ENCODE data around the gene EID2.

Gene EID2

GRCh38 chr19:39506944-39507714 lies 32.8 kb downstream of the EID2 start:
- in situ Hi-C loops (cut with HindIII; ENCODE audit: low sequenced_read_pairs), result no loop called here

- in situ Hi-C loops (cut with HindIII; ENCODE audit: low sequenced_read_pairs), result no loop called here
These were observed 33.4 kb downstream of the EID2 start for GRCh38 chr19:39506598-39506943.

DNA sequence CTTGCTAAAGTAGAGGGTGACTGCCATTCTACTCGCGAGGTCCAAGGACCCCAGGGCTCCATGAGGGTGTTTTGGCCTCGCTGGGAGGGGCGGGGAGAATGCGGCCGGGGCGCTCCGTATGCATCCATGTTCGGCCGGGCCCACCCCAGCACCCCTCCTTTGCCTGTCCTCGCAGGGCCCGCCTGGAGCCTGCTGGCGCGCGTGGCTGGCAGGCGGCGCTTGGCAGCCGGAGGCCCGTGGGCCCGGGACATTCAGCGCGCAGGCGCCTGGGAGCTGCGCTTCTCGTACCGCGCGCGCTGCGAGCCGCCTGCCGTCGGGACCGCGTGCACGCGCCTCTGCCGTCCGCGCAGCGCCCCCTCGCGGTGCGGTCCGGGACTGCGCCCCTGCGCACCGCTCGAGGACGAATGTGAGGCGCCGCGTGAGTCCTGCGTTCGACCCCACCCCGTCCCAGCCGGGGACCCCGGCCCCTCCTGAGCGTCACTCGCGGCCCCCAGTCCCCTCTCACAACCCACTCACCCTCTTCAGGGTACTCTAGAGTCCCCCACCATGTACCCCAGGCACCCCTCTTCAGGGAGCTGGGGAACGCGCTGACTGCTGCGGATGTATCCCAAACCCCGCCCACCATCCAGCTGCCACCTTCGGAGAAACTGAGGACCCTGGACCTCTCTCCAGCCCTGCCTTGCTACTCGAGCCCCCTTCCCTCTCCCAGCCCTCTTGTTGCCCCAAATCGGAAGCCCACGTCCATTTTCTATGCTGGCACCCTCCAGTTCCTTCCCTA lies 37.1 kb downstream of the EID2 start:
- in situ Hi-C loops (cut with HindIII; ENCODE audit: low sequenced_read_pairs), result loop anchor here (5.0 kb wide), 1 partner anchor 34 kb away; no protein-coding TSS in a partner anchor

- in situ Hi-C loops (cut with HindIII; ENCODE audit: low sequenced_read_pairs), result loop anchor here (5.0 kb wide), 1 partner anchor 36 kb away; no protein-coding TSS in a partner anchor
These were observed 38.6 kb downstream of the EID2 start for GRCh38 chr19:39501340-39501739.

DNA sequence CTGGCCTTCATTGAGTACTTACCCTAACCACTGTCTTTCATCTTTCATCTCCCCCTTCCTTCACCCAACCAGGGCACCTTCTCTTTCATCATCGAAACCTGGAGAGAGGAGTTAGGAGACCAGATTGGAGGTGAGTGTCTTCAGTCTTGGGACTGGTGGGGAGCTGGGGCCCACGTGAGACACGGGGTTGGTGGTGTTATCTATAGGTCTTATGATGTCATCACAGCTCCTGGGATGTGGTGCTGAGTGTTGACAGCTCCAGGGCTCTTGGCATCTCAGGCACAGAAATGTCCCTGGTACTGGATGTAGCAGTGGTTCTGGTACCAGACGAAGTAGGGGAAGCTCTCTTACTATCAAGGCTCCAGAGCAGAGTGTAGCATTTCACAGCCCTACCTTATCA lies 39.4 kb downstream of the EID2 start:
- in situ Hi-C loops (cut with HindIII; ENCODE audit: low sequenced_read_pairs), result loop anchor here (5.0 kb wide), 1 partner anchor 37 kb away; no protein-coding TSS in a partner anchor

GRCh38 chr19:39499932-39500331 lies 40.0 kb downstream of the EID2 start:
- in situ Hi-C loops (cut with HindIII; ENCODE audit: low sequenced_read_pairs), result loop anchor here (5.0 kb wide), 1 partner anchor 37 kb away; no protein-coding TSS in a partner anchor

GRCh38 chr19:39498798-39499642 lies 40.9 kb downstream of the EID2 start, which contains the start of gene DLL3:
DLL3 (plus strand) TSS chr19:39498947; CDS start chr19:39498975, 28 bp downstream.
- in situ Hi-C loops (cut with HindIII; ENCODE audit: low sequenced_read_pairs), result no loop called here

- in situ Hi-C loops (cut with HindIII; ENCODE audit: low sequenced_read_pairs), result no loop called here
These were observed 41.8 kb downstream of the EID2 start for GRCh38 chr19:39497996-39498797.

- in situ Hi-C loops (cut with HindIII; ENCODE audit: low sequenced_read_pairs), result no loop called here
These were observed 42.3 kb downstream of the EID2 start for GRCh38 chr19:39497701-39497995.

GRCh38 chr19:39496063-39496462 lies 43.9 kb downstream of the EID2 start:
- in situ Hi-C loops (cut with HindIII; ENCODE audit: low sequenced_read_pairs), result no loop called here

DNA sequence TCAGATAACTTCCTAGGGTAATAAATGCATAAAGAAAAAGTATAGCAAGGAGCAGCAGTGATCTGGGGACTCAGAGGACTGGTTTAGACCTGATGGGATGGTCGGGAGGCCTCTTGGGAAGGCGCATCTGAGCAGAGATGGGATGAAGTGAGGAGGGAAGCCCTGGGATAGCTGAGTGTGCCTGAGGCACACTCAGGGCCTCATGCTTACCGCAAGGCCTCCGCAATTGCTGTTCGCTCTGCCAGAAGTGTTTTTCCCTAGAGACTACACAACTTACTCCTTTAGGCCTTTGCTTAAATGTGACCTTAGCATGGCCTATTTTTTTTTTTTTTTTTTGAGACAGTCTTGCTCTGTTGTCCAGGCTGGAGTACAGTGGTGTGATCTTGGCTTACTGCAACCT lies 45.3 kb downstream of the EID2 start:
- in situ Hi-C loops (cut with HindIII; ENCODE audit: low sequenced_read_pairs), result no loop called here

- in situ Hi-C loops (cut with HindIII; ENCODE audit: low sequenced_read_pairs), result no loop called here
These were observed 47.2 kb downstream of the EID2 start for GRCh38 chr19:39492788-39493187.

GRCh38 chr19:39492225-39492624 lies 47.7 kb downstream of the EID2 start:
- in situ Hi-C loops (cut with HindIII; ENCODE audit: low sequenced_read_pairs), result no loop called here

DNA sequence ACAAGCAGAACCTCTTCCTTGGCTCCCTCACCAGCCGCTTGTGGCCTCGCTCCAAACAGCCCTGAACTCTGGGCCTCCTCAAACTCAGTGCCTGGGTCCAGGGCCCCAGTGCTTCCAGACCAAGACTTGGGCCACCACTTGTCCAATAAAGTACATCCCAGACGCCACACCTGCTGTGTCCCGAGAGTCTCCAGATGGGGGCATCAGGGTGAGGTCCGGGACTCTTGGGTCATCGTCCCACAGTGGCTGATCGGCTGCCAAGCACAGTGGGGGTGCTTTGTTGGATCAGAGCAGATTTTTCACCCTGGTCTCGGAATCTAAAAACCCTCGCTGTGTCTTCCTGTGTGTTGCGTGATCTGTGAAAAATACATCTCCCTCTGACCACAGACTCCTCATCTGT lies 50.2 kb downstream of the EID2 start:
- in situ Hi-C loops (cut with HindIII; ENCODE audit: low sequenced_read_pairs), result no loop called here

Measured in endothelial cell of hepatic sinusoid (primary cell).